ENCODE results near the gene OR51B4.
"Not testable (repeated sequence)": the region's sequence is repeated elsewhere in the genome, so short reads cannot be mapped to it uniquely, and the experiment has no call there.

OR51B4 gene

GRCh38 chr11:5294342-5294995, 7.3 kb downstream of the OR51B4 start:
- H3K9me3 ChIP-seq (ENCODE audit: control insufficient read depth, insufficient read depth, low read depth, low read length); H3K4me3 ChIP-seq (ENCODE audit: low read depth, low read length); H3K36me3 ChIP-seq (ENCODE audit: control insufficient read depth in 2 of 2, insufficient read depth in 1 of 2, low read length in 2 of 2); POLR2A ChIA-PET; H3K27ac ChIP-seq (ENCODE audit: extremely low read depth, low read depth, low read length); H3K4me1 ChIP-seq (ENCODE audit: control insufficient read depth, insufficient read depth, low read length): not testable (repeated sequence)
- CTCF ChIA-PET: interaction anchor here (0.6 kb wide), 1 partner anchor 1051 kb away, joined by 3 read pairs; no protein-coding TSS in a partner anchor

- no peaks in the 10 kb centered on the region for H3K9me3 ChIP-seq (ENCODE audit: control insufficient read depth, insufficient read depth, low read depth, low read length)
- ChIA-PET POLR2A (no interaction called here), CTCF (no interaction called here)
- no peak overlapping the region for H3K4me3 ChIP-seq (ENCODE audit: low read depth, low read length)
- no peak for TF ChIP-seq HOXD13 (CRISPR knock-in tag; IDR thresholded peaks at IDR 0.05; ENCODE audit: borderline replicate concordance)
- H3K4me1 ChIP-seq (ENCODE audit: control insufficient read depth, insufficient read depth, low read length): no peaks in the 10 kb centered on the region
- H3K36me3 ChIP-seq (ENCODE audit: control insufficient read depth in 2 of 2, insufficient read depth in 1 of 2, low read length in 2 of 2): no peaks in the 10 kb centered on the region
- no peak overlapping the region for H3K27ac ChIP-seq (ENCODE audit: extremely low read depth, low read depth, low read length)
Observed at GRCh38 chr11:5293028-5293427, 8.7 kb downstream of the OR51B4 start.

GRCh38 chr11:5291207-5291838, 10.4 kb downstream of the OR51B4 start:
- Histone ChIP-seq H3K4me3 (ENCODE audit: low read depth, low read length) (no peak overlapping the region), H3K27ac (ENCODE audit: extremely low read depth, low read depth, low read length) (no peak overlapping the region), H3K36me3 (ENCODE audit: control insufficient read depth in 2 of 2, insufficient read depth in 1 of 2, low read length in 2 of 2) (no peaks in the 10 kb centered on the region), H3K9me3 (ENCODE audit: control insufficient read depth, insufficient read depth, low read depth, low read length) (no peaks in the 10 kb centered on the region), H3K4me1 (ENCODE audit: control insufficient read depth, insufficient read depth, low read length) (no peaks in the 10 kb centered on the region)
- TF ChIP-seq ZBTB1 (tag by site-specific recombination; IDR thresholded peaks at IDR 0.05) (no peak), SP3 (tag by site-specific recombination; IDR thresholded peaks at IDR 0.05) (no peak), ZNF529 (tag by site-specific recombination; IDR thresholded peaks at IDR 0.05; ENCODE audit: insufficient replicate concordance) (no peak), KLF9 (tag by site-specific recombination; IDR thresholded peaks at IDR 0.05; ENCODE audit: low read depth) (no peak), ZNF266 (tag by site-specific recombination; IDR thresholded peaks at IDR 0.05; ENCODE audit: low read depth) (no peak), ZNF624 (tag by site-specific recombination; IDR thresholded peaks at IDR 0.05) (no peak), ZNF292 (tag by site-specific recombination; IDR thresholded peaks at IDR 0.05; ENCODE audit: borderline replicate concordance, low read depth) (no peak), ZNF112 (tag by site-specific recombination; IDR thresholded peaks at IDR 0.05) (no peak), ZNF18 (tag by site-specific recombination; IDR thresholded peaks at IDR 0.05) (no peak), ZNF792 (tag by site-specific recombination; IDR thresholded peaks at IDR 0.05) (no peak), PRDM6 (tag by site-specific recombination; IDR thresholded peaks at IDR 0.05) (no peak), ZSCAN18 (tag by site-specific recombination; IDR thresholded peaks at IDR 0.05) (no peak), ZNF555 (tag by site-specific recombination; conservative IDR thresholded peaks at IDR 0.05) (no peak)
- ChIA-PET CTCF (interaction anchor here (0.7 to 2.9 kb wide), 9 partner anchors 16 to 654 kb away, joined by 3 to 12 read pairs (median 3); partner anchors contain the start of gene OR51D1), POLR2A (no interaction called here)
